GM12892 (cell line): ENCODE results near the gene ME2.

Source experiments
- POLR2A ChIP-seq: IDR thresholded peaks from 2 replicates; pipeline ENCODE4 v1.6.1; 2011; ENCODE audit warnings: low read depth, low read length, control low read depth
- TAF1 ChIP-seq: IDR thresholded peaks from 2 replicates; pipeline ENCODE4 v1.6.1; 2011; ENCODE audit warnings: low read depth, mild to moderate bottlenecking, control low read depth, low read length, borderline replicate concordance

DNA sequence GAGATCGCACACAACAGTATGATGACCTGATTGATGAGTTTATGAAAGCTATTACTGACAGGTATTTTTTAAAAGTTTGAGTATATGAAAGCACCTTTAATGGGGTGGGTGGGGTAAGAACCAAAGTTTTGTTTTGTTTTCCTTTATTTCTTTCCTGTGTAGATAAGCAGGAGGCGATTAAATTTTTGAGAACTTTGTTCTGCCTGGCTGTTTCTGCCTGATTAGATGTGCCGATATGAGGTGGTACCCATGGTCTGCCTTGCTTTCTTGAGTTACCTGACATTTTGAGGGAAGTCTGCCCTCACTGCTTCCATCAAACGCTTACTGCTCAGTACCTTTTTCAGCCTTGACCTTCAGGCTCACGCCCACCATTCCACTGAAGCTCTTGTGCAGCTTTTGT, 39.2 kb downstream of the ME2 start:
- TF ChIP-seq POLR2A (no peak), TAF1 (no peak)
